GM12878 (cell line): ENCODE measurements around the gene HYAL4. TPM values are rescaled to one million over a fixed set of nuclear protein-coding genes. Genes with fewer than 3 reads are reported as not detected.
A peak's percentile ranks its signal among the peaks of the same experiment; 100 is the strongest.

Experiments
- ATAC-seq: fragments of 200-7000 bp; cut with Tn5 transposase; 3 replicates; pipeline ENCODE4 v1.9.1; 2020; ENCODE audit warnings: mild to moderate bottlenecking, moderate library complexity
- BruUV-seq: library from RNA; stranded (reverse); fragments of 400-500 nt; replicated peaks from 2 replicates; lab custom pipeline; 2021; lab: Mats Ljungman, UMichigan
- CTCF ChIA-PET: fragments of 300-600 bp; sonication (Branson Sonifier 250); formaldehyde crosslinking; extraction: SDS; loops from one replicate; lab custom pipeline; 2021; ENCODE audit warnings: inconsistent platforms; lab: Yijun Ruan, JAX
- POLR2A ChIA-PET: fragments of 350-600 bp; formaldehyde crosslinking; extraction: SDS; loops from one replicate; lab custom pipeline; 2021; ENCODE audit warnings: inconsistent platforms; lab: Charles Lee
- RAD21 ChIA-PET: fragments of 300-600 bp; sonication (Branson Sonifier 250); formaldehyde crosslinking; loops from one replicate; lab custom pipeline; 2023; ENCODE audit warnings: antibody characterized with exemption; ENCODE audit not compliant: unreplicated experiment; lab: Charles Lee
- SMC1A ChIA-PET: fragments of 300-600 bp; sonication (Branson Sonifier 250); formaldehyde crosslinking; loops from one replicate; lab custom pipeline; 2023; ENCODE audit not compliant: unreplicated experiment, uncharacterized antibody; lab: Charles Lee
- DNase-seq: peaks from one replicate; pipeline ENCODE4 v3.0.0-alpha.2; 2011; ENCODE audit warnings: low read depth, low spot score
- FAIRE-seq: peaks from 3 replicates; lab custom pipeline; 2011; peaks lifted over from hg19 to GRCh38; lab: Jason Lieb, UNC
- H2AFZ ChIP-seq: 2 replicates; pipeline ENCODE4 v1.6.0; 2011; ENCODE audit warnings: low read depth, low read length, control low read depth; ENCODE audit not compliant: control insufficient read depth
- H3K27ac ChIP-seq: 2 replicates; pipeline ENCODE4 v1.5.1; 2011; ENCODE audit warnings: control low read depth; ENCODE audit not compliant: control insufficient read depth, insufficient read depth
- H3K27me3 ChIP-seq, 2 experiments: replicated peaks in 1 of 2; 2 replicates each; pipeline versions ENCODE4 v1.6.0 to v1.6.1; 2011; ENCODE audit warnings: low read length in 1 of 2; ENCODE audit not compliant: control insufficient read depth in 2 of 2, insufficient read depth in 2 of 2
- H3K36me3 ChIP-seq, 2 experiments: 2 replicates each; pipeline ENCODE4 v1.5.1; 2011; ENCODE audit warnings: low read length in 1 of 2; ENCODE audit not compliant: control insufficient read depth in 2 of 2, insufficient read depth in 2 of 2
- H3K4me1 ChIP-seq: 2 replicates; pipeline ENCODE4 v1.6.1; 2011; ENCODE audit warnings: mild to moderate bottlenecking, low read length, moderate library complexity, mixed read lengths; ENCODE audit not compliant: control insufficient read depth, insufficient read depth
- H3K4me2 ChIP-seq: 2 replicates; pipeline ENCODE4 v1.6.0; 2011; ENCODE audit warnings: control low read depth; ENCODE audit not compliant: control insufficient read depth, insufficient read depth
- H3K4me3 ChIP-seq: fragments of 200-600 bp; sonication (generic); 2 replicates; pipeline ENCODE4 v1.5.1; 2016
- H3K79me2 ChIP-seq: 2 replicates; pipeline ENCODE4 v1.6.0; 2011; ENCODE audit warnings: low read length; ENCODE audit not compliant: control insufficient read depth, insufficient read depth
- H3K9ac ChIP-seq: 2 replicates; pipeline ENCODE4 v1.8.0; 2011; ENCODE audit warnings: low read length, control low read depth, mixed read lengths; ENCODE audit not compliant: control insufficient read depth, insufficient read depth
- H3K9me3 ChIP-seq: replicated peaks from 3 replicates; pipeline ENCODE4 v1.5.1; 2011; ENCODE audit warnings: mild to moderate bottlenecking, low read length; ENCODE audit not compliant: control insufficient read depth, insufficient read depth
- H4K20me1 ChIP-seq: 2 replicates; pipeline ENCODE4 v1.6.0; 2011; ENCODE audit not compliant: control insufficient read depth, insufficient read depth
- CTCF ChIP-seq, 3 experiments: IDR thresholded peaks in 2 of 3; conservative IDR thresholded peaks in 1 of 3; 2 replicates each; pipeline ENCODE4 v1.5.1; 2011; ENCODE audit warnings: low read depth in 3 of 3, low read length in 3 of 3, mild to moderate bottlenecking in 3 of 3, control low read depth in 2 of 3, moderate library complexity in 2 of 3, inconsistent platforms in 1 of 3, mixed read lengths in 1 of 3; ENCODE audit not compliant: control insufficient read depth in 2 of 3, insufficient read depth in 1 of 3; ENCODE audit errors: extremely low read depth in 1 of 3
- PKNOX1 ChIP-seq: fragments of 450-650 bp; IDR thresholded peaks from 2 replicates; pipeline ENCODE4 v1.6.1; 2016; ENCODE audit warnings: mild to moderate bottlenecking
- SUZ12 ChIP-seq: fragments of 200-600 bp; sonication (generic); IDR thresholded peaks from one replicate; pipeline ENCODE4 v1.6.1; 2018; ENCODE audit warnings: antibody characterized with exemption, mild to moderate bottlenecking; ENCODE audit not compliant: unreplicated experiment
- ZNF217 ChIP-seq: fragments of 450-650 bp; IDR thresholded peaks from 2 replicates; pipeline ENCODE4 v1.6.1; 2017; ENCODE audit warnings: antibody characterized with exemption, mild to moderate bottlenecking
- WGBS: methylation state at CpG from one replicate; pipeline ENCODE4 v1.1.6; 2016; ENCODE audit warnings: low lambda C conversion rate; ENCODE audit not compliant: insufficient replicate concordance, insufficient coverage; ENCODE audit errors: missing lambda C conversion rate; 5-methylcytosine and 5-hydroxymethylcytosine counted together
- in situ Hi-C: fragments of 300-500 bp; cut with MboI; formaldehyde crosslinking; loops from 9 replicates; pipeline ENCODE4 v1.14.3; 2018; ENCODE audit warnings: mixed read lengths
- intact Hi-C: fragments of 100-400 bp; cut with micrococcal nuclease; formaldehyde crosslinking; loops from one replicate; pipeline ENCODE4 v1.14.2; 2022; ENCODE audit not compliant: unreplicated experiment
- polyA plus RNA-seq, 11 experiments: library from polyadenylated mRNA; depleted of rRNA in 4 of 11; unstranded in 6 of 11; stranded (reverse) in 5 of 11; fragments of >200 nt; fragmentation: Nextera tagmentation in 4 of 11; fragmentation: Illumina TruSeq in 1 of 11; extraction: Ambion mirVana in 4 of 11; extraction: Trizol in 1 of 11; gene quantifications; 1 replicate in 1 of 11; 2 replicates in 10 of 11; pipeline versions ENCODE4 v1.2.1 to v1.2.3, GENCODE V29; 2011 to 2016; ENCODE audit warnings: inconsistent platforms in 2 of 11, missing spikeins in 2 of 11, low read depth in 1 of 11
- total RNA-seq, 4 experiments: library from RNA; depleted of rRNA in 3 of 4; stranded (reverse); fragments of >200 nt in 3 of 4; fragmentation: Illumina TruSeq in 1 of 4; extraction: Trizol in 1 of 4; gene quantifications; 2 replicates each; pipeline versions ENCODE4 v1.2.1 to v1.2.3, GENCODE V29; 2013 to 2021

The HYAL4 gene
- total and polyA plus RNA-seq, 10 of the 15 experiments (the other 5 are each of a cell fraction or from before 2014, with no cell fraction given) = 0.14 to 0.88 (median 0.26) TPM; not detected in 1

GRCh38 chr7:123797673-123798531 lies 47.1 kb upstream of the HYAL4 start (continued):
- TF ChIP-seq CTCF (IDR thresholded peaks at IDR 0.05 in 2 of 3, conservative IDR thresholded peaks at IDR 0.05 in 1 of 3; ENCODE audit: control insufficient read depth in 2 of 3, extremely low read depth in 1 of 3, insufficient read depth in 1 of 3, low read depth in 3 of 3, low read length in 3 of 3) (peak in 2 of 3 experiments; percentile 28 to 59; a peak in 3 of 6 replicates), SUZ12 (no peak)

- ChIA-PET POLR2A (interaction anchor here (0.6 to 3.0 kb wide), 4 partner anchors 26 to 66 kb away, joined by 3 to 10 read pairs (median 4); partner anchors contain the start of gene WASL), RAD21 (interaction anchor here (0.8 to 4.2 kb wide), 20 partner anchors 10 to 304 kb away, joined by 3 to 115 read pairs (median 5); no protein-coding TSS in a partner anchor), SMC1A (interaction anchor here (0.7 to 5.5 kb wide), 34 partner anchors 10 to 302 kb away, joined by 3 to 151 read pairs (median 5); partner anchors contain the start of gene WASL), CTCF (interaction anchor here (0.9 to 8.2 kb wide), 36 partner anchors 8 to 303 kb away, joined by 3 to 208 read pairs (median 6); partner anchors contain the start of genes HYAL4 and WASL)
- FAIRE-seq (no peak), DNase-seq (no peak), ATAC-seq (peak; percentile 43)
- Histone ChIP-seq H3K9me3 (no peaks in the 10 kb centered on the region; the same call in 2 of the 3 replicates), H2AFZ (peak overlapping the region; percentile 21; the same call in 1 of the 2 replicates), H3K27ac (no peak overlapping the region), H3K4me1 (no peaks in the 10 kb centered on the region), H3K27me3 (no peaks in the 10 kb centered on the region), H3K79me2 (no peaks in the 10 kb centered on the region), H3K4me2 (no peak overlapping the region), H3K4me3 (no peak overlapping the region), H4K20me1 (no peaks in the 10 kb centered on the region), H3K36me3 (no peaks in the 10 kb centered on the region), H3K9ac (no peak overlapping the region)
- TF ChIP-seq ZNF217 (no peak), PKNOX1 (0 out of 2 replicates have a peak, but pooled peaks have one; percentile 14)
- intact Hi-C loops = loop anchor here (1.0 to 2.0 kb wide), 2 partner anchors 67 to 74 kb away; no protein-coding TSS in a partner anchor
- BruUV-seq = no TSS peak
- WGBS = 41% methylated on average over 6 of the region's 6 CpGs
- in situ Hi-C loops = loop anchor here (5.0 kb wide), 1 partner anchor 59 kb away; no protein-coding TSS in a partner anchor
These were observed 46.3 kb upstream of the HYAL4 start for GRCh38 chr7:123798532-123799188.
